KMS-11 (cell line): ENCODE data around the gene USP15.

Experiments
- H2AFZ ChIP-seq: fragments of 200-600 bp; sonication (generic); 2 replicates; pipeline ENCODE4 v1.6.1; 2016; ENCODE audit warnings: antibody characterized with exemption, mixed run types, low read depth
- H3K27ac ChIP-seq: fragments of 200-600 bp; sonication (generic); 2 replicates; pipeline ENCODE4 v1.6.1; 2016; ENCODE audit warnings: mild to moderate bottlenecking, mixed run types
- H3K27me3 ChIP-seq: fragments of 200-600 bp; sonication (generic); 2 replicates; pipeline ENCODE4 v1.6.1; 2017; ENCODE audit warnings: mild to moderate bottlenecking, low read depth, mixed run types, moderate library complexity; ENCODE audit not compliant: insufficient read depth
- H3K36me3 ChIP-seq: fragments of 200-600 bp; sonication (generic); 2 replicates; pipeline ENCODE4 v1.6.1; 2017; ENCODE audit warnings: mild to moderate bottlenecking, mixed run types; ENCODE audit not compliant: insufficient read depth
- H3K4me1 ChIP-seq: fragments of 200-600 bp; sonication (generic); 2 replicates; pipeline ENCODE4 v1.6.1; 2016; ENCODE audit warnings: mild to moderate bottlenecking, low read depth, mixed run types; ENCODE audit not compliant: poor library complexity, severe bottlenecking
- H3K4me2 ChIP-seq: fragments of 200-600 bp; sonication (generic); 2 replicates; pipeline ENCODE4 v1.7.0; 2016; ENCODE audit warnings: mild to moderate bottlenecking, mixed run types
- H3K4me3 ChIP-seq: fragments of 200-600 bp; sonication (generic); IDR thresholded peaks from 2 replicates; pipeline ENCODE4 v1.6.1; 2017; ENCODE audit warnings: low read depth, low read length, mixed read lengths; ENCODE audit not compliant: insufficient read depth
- H3K79me2 ChIP-seq: fragments of 200-600 bp; sonication (generic); 2 replicates; pipeline ENCODE4 v1.6.1; 2016; ENCODE audit warnings: low read depth, mixed run types; ENCODE audit not compliant: insufficient read depth
- H3K9ac ChIP-seq: fragments of 200-600 bp; sonication (generic); 2 replicates; pipeline ENCODE4 v1.6.1; 2016; ENCODE audit warnings: mild to moderate bottlenecking, mixed run types
- H4K20me1 ChIP-seq: fragments of 200-600 bp; sonication (generic); 2 replicates; pipeline ENCODE4 v1.6.1; 2016; ENCODE audit warnings: mild to moderate bottlenecking, mixed run types; ENCODE audit not compliant: insufficient read depth
- CTCF ChIP-seq: fragments of 200-600 bp; sonication (generic); conservative IDR thresholded peaks from 2 replicates; pipeline ENCODE4 v1.6.1; 2017; ENCODE audit warnings: low read depth, mild to moderate bottlenecking, antibody characterized with exemption, low read length, moderate library complexity, mixed read lengths

The USP15 gene

GRCh38 chr12:62396750-62397149 is 136.5 kb downstream of the USP15 start:
- no peaks in the 10 kb centered on the region; the same call in 1 of the 2 replicates for H3K27me3 ChIP-seq
- no peak overlapping the region for H2AFZ ChIP-seq
- H3K79me2 ChIP-seq: no peaks in the 10 kb centered on the region
- no peaks in the 10 kb centered on the region for H3K36me3 ChIP-seq
- H3K4me3 ChIP-seq: no peak overlapping the region
- H3K9ac ChIP-seq: no peak overlapping the region
- H4K20me1 ChIP-seq: no peaks in the 10 kb centered on the region
- TF ChIP-seq CTCF: no peak
- no peaks in the 10 kb centered on the region for H3K4me1 ChIP-seq
- H3K4me2 ChIP-seq: no peak overlapping the region
- H3K27ac ChIP-seq: no peak overlapping the region

- no peak overlapping the region for H3K4me3 ChIP-seq
- H3K4me1 ChIP-seq: no peaks in the 10 kb centered on the region
- H3K9ac ChIP-seq: no peak overlapping the region
- H3K4me2 ChIP-seq: no peak overlapping the region
- no peaks in the 10 kb centered on the region for H4K20me1 ChIP-seq
- no peak overlapping the region for H2AFZ ChIP-seq
- no peak overlapping the region for H3K27ac ChIP-seq
- H3K27me3 ChIP-seq: no peaks in the 10 kb centered on the region; the same call in 1 of the 2 replicates
- TF ChIP-seq CTCF: no peak
- H3K79me2 ChIP-seq: no peaks in the 10 kb centered on the region
- H3K36me3 ChIP-seq: no peaks in the 10 kb centered on the region
Measured at GRCh38 chr12:62400135-62400534, 139.9 kb downstream of the USP15 start.

GRCh38 chr12:62401631-62402030 is 141.4 kb downstream of the USP15 start:
- Histone ChIP-seq H3K4me1 (no peaks in the 10 kb centered on the region), H4K20me1 (no peaks in the 10 kb centered on the region), H3K4me3 (no peak overlapping the region), H3K27ac (no peak overlapping the region), H3K27me3 (no peaks in the 10 kb centered on the region; the same call in 1 of the 2 replicates), H3K9ac (no peak overlapping the region), H3K79me2 (no peaks in the 10 kb centered on the region), H3K4me2 (no peak overlapping the region), H3K36me3 (no peaks in the 10 kb centered on the region), H2AFZ (no peak overlapping the region)
- no peak for TF ChIP-seq CTCF

- no peak overlapping the region for H3K27ac ChIP-seq
- H2AFZ ChIP-seq: no peak overlapping the region
Measured at GRCh38 chr12:62403031-62403430, 142.8 kb downstream of the USP15 start.

More at GRCh38 chr12:62403031-62403430, 142.8 kb downstream of the USP15 start:
- H3K4me1 ChIP-seq: no peaks in the 10 kb centered on the region
- no peaks in the 10 kb centered on the region; the same call in 1 of the 2 replicates for H3K27me3 ChIP-seq
- H3K79me2 ChIP-seq: no peaks in the 10 kb centered on the region
- no peak for TF ChIP-seq CTCF
- H4K20me1 ChIP-seq: no peaks in the 10 kb centered on the region
- no peak overlapping the region for H3K4me3 ChIP-seq
- no peak overlapping the region for H3K9ac ChIP-seq
- no peaks in the 10 kb centered on the region for H3K36me3 ChIP-seq
- no peak overlapping the region for H3K4me2 ChIP-seq
